ENCODE data around the gene CEP290. TPM values are rescaled to one million over a fixed set of nuclear protein-coding genes. Genes with fewer than 3 reads are reported as not detected.
A peak's percentile ranks its signal among the peaks of the same experiment; 100 is the strongest.
"Not testable (repeated sequence)": the region's sequence is repeated elsewhere in the genome, so short reads cannot be mapped to it uniquely, and the experiment has no call there.

Gene CEP290
- total RNA-seq, 2 experiments from 2014 or later = 12.8 to 13.7 TPM

DNA sequence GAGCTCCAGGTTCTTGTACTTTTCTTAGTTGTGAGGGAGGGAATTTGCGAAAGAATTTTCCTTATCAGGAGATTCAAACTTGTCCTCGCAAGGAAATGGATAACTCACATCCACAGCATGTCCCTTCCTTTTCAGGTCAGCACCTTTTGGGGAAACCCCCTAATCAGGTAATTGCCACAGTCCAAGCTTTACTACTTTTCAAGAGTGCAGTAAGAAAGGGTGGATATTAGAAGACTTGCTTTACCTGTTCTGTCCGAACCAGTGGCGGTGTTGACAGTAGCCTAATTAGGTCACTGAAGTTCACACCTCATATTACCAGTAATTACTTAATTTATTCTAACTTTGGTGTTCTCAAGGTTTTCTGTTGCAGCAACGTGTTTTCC, 106.0 kb downstream of the CEP290 start:
- CTCF ChIA-PET = interaction anchor here (0.6 kb wide), 1 partner anchor 44 kb away, joined by 3 read pairs; no protein-coding TSS in a partner anchor
- Mint-ChIP-seq H3K36me3 (peaks cover 18% of the 10 kb centered on the region), H3K27ac (peak overlapping the region; percentile 94), H3K4me1 (ENCODE audit: low read depth) (peaks cover 50% of the 10 kb centered on the region), H3K27me3 (no peaks in the 10 kb centered on the region), H3K9me3 (no peaks in the 10 kb centered on the region), H3K4me3 (peak overlapping the region; percentile 98)
- intact Hi-C loops (cut with micrococcal nuclease) = loop anchor here (1.0 kb wide), 2 partner anchors 106 to 263 kb away; partner anchors contain the start of genes CEP290 and TMTC3
- POLR2A ChIA-PET = no interaction called here
- DNase-seq = no peak

DNA sequence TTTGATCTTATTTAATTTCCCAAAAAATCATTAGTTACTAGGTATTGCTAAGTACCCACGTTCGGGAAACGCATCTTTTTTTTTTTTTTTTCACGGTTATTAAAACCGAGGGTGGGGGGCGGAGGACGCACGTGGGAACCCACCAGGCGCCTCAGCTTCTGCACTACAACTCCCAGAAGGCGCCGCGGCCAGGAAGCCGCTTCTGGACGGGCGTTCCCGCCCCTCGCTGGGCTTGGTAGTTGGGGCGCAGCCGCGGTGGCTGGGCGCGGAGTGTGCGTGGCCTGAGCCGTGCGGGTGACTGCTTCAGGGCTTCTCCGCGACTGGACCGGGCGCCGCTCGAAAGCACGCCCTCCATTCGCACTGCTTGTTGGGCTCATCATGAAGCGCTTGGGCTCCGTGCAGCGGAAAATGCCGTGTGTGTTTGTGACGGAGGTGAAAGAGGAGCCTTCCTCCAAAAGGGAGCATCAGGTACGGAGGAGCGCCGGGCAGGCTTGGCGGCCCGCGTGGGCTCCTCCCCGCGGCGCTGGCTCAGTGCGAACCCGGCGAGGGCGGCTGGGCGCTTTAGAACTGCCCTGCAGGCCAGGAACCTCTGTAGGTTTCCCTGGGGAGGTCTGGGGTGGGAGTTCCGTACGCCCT, 106.5 kb downstream of the CEP290 start:
- intact Hi-C loops (cut with micrococcal nuclease) = loop anchor here (1.0 kb wide), 2 partner anchors 107 to 264 kb away; partner anchors contain the start of genes CEP290 and TMTC3
- ChIA-PET POLR2A (no interaction called here), CTCF (interaction anchor here (0.6 kb wide), 1 partner anchor 44 kb away, joined by 3 read pairs; no protein-coding TSS in a partner anchor)
- DNase-seq = peak; percentile 92
- Mint-ChIP-seq H3K36me3 (peaks cover 14% of the 10 kb centered on the region), H3K4me3 (peak overlapping the region; percentile 98), H3K27ac (peak overlapping the region; percentile 94), H3K27me3 (no peaks in the 10 kb centered on the region), H3K9me3 (no peaks in the 10 kb centered on the region), H3K4me1 (ENCODE audit: low read depth) (peaks cover 47% of the 10 kb centered on the region)

DNA sequence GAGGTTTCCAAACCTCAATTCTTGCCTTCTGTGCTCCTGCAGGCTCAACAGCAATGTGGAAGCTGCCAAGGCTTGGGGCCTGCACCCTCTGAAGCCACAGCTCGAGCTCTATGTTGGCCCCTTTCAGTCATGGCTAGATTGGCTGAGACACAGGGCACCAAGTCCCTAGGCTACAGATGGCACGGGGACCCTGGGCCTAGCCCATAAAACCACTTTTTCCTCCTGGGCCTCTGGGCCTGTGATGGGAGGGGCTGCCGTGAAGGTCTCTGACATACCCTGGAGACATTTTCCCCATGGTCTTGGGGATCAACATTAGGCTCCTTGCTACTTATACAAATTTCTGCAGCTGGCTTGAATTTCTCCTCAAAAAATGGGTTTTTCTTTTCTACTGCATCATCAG, 110.7 kb downstream of the CEP290 start:
- DNase-seq; POLR2A ChIA-PET; H3K36me3 Mint-ChIP-seq; H3K27ac Mint-ChIP-seq; intact Hi-C loops (cut with micrococcal nuclease); CTCF ChIA-PET; H3K4me3 Mint-ChIP-seq; H3K9me3 Mint-ChIP-seq; H3K27me3 Mint-ChIP-seq: not testable (repeated sequence)
- peaks cover 11% of the 10 kb centered on the region for H3K4me1 Mint-ChIP-seq (ENCODE audit: low read depth)

DNA sequence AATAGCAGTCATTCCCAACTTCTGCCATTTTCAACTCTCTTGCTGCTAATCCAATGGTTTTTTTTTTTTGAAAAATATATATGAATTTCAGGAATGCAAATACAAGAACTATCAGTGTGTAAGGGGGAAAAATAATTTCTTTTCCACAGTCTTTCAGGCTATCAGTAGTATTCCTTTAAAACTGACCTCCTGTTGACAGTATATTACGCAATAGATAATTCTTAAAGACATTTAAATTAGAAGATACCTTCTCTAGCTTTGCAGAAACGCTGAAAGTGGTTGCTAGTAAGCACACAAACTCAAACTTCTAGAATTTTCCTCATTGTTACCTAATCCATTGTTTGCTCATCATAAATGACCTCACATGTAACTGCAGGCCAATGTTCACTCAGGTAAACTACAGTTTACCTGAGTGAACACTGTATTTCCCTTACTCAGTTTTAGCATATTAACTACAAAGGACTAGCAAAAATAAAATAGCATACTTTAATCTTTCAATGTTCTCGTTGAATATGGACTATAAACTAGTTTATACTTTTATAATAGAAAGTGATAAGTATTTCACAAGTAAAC, 112.7 kb downstream of the CEP290 start, which contains the start of gene C12orf50:
Gene C12orf50, minus strand, starts transcription at position 309 of the 573 bp plus-strand sequence. CDS start 2,439 bp downstream, outside the sequence.
- Mint-ChIP-seq H3K4me1 (ENCODE audit: low read depth) (peaks cover 5% of the 10 kb centered on the region), H3K4me3 (no peak within 1 kb of the TSS), H3K9me3 (no peaks in the 10 kb centered on the region), H3K36me3 (no peaks in the 10 kb centered on the region), H3K27me3 (no peaks in the 10 kb centered on the region), H3K27ac (no peak within 1 kb of the TSS)
- DNase-seq = no peak
- intact Hi-C loops (cut with micrococcal nuclease) = no loop called here
- POLR2A ChIA-PET = no interaction called here
- CTCF ChIA-PET = no interaction called here

DNA sequence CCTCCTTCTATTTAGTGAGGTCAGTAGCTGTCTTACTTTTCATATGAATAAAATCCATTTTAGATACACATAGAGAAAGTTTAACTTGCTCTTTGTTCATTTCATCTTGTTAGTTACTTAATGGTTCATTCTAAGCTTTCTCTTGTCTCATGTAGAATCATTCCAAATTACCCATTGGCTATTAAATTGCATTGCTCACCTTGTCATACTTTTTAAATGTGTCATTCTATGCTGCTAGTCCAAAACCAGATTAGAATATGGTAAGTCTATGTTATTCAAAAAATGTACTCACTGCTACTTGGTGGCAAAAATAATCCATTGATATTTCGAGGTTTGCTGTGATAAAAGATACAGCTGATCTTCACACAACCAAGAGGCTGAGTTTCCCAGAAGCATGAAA, 115.7 kb downstream of the CEP290 start:
- intact Hi-C loops (cut with micrococcal nuclease) = no loop called here
- no peak for DNase-seq
- CTCF ChIA-PET = no interaction called here
- Mint-ChIP-seq H3K36me3 (no peaks in the 10 kb centered on the region), H3K4me3 (no peak overlapping the region), H3K27me3 (no peaks in the 10 kb centered on the region), H3K9me3 (no peaks in the 10 kb centered on the region), H3K27ac (no peak overlapping the region), H3K4me1 (ENCODE audit: low read depth) (no peaks in the 10 kb centered on the region)
- POLR2A ChIA-PET = no interaction called here

DNA sequence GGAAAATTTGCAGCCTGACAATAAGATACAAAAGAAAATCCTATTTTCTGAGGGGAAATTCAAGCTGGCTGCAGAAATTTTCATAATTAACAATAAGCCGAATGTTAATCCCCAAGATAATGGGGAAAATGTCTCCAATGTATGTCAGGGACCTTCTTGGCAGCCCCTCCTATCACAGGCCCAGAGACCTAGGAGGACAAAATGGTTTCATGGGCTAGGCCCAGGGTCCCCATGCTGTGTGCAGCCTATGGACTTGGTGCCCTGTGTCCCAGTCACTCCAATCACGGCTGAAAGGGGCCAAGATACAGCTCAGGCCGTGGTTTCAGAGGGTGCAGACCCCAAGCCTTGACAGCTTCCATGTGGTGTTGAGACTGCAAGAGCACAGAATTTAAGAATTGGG, 123.9 kb downstream of the CEP290 start:
- Mint-ChIP-seq H3K9me3 (peaks cover 17% of the 10 kb centered on the region), H3K27ac (no peak overlapping the region), H3K4me1 (ENCODE audit: low read depth) (no peaks in the 10 kb centered on the region), H3K27me3 (peaks cover 14% of the 10 kb centered on the region), H3K36me3 (peaks cover 4% of the 10 kb centered on the region), H3K4me3 (no peak overlapping the region)
- DNase-seq = no peak
- CTCF ChIA-PET = no interaction called here
- POLR2A ChIA-PET = no interaction called here
- intact Hi-C loops (cut with micrococcal nuclease) = no loop called here

DNA sequence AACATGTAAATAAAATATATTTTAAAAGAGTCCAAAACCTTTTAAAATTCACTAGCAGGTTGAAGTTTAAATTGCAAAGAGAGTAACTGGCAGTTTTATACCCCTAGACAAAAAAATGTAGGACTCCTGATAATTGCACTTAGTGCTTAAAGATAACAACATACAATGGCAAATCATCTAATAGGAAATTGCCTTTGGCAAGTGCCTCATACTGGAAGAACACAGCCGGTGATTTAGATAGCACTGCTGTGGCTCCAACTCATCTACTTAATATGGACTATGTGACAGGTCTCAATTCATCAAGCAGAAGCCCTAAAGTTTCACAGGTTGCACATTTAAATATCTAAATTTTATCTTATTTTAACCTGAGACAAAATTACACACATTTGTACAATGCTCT, 126.1 kb downstream of the CEP290 start:
- ChIA-PET POLR2A (no interaction called here), CTCF (no interaction called here)
- Mint-ChIP-seq H3K4me3 (no peak overlapping the region), H3K9me3 (peaks cover 17% of the 10 kb centered on the region), H3K36me3 (peaks cover 4% of the 10 kb centered on the region), H3K4me1 (ENCODE audit: low read depth) (no peaks in the 10 kb centered on the region), H3K27me3 (peaks cover 17% of the 10 kb centered on the region), H3K27ac (no peak overlapping the region)
- intact Hi-C loops (cut with micrococcal nuclease) = no loop called here
- DNase-seq = no peak

DNA sequence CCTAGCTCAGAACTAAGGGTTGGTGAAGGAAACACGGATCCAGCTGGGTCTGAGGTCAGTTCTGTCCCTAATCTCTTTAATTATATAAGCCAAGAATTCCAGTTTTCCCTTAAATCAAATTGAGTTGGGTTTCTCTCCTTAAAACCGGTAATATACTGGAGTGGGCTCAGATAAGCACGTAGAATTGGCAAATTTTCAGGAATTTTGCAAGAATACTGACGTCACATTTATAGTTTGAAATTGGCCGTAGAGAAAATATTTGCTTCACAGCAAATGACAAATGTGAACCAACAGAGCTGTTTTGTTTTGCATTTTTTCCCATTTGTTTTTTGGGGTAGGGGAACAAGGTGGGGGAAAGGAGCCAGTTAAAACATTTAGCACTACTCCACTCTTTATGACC, 130.1 kb downstream of the CEP290 start:
- H3K4me1 Mint-ChIP-seq (ENCODE audit: low read depth) = no peaks in the 10 kb centered on the region
- H3K4me3 Mint-ChIP-seq = no peak overlapping the region
- intact Hi-C loops (cut with micrococcal nuclease) = no loop called here

DNA sequence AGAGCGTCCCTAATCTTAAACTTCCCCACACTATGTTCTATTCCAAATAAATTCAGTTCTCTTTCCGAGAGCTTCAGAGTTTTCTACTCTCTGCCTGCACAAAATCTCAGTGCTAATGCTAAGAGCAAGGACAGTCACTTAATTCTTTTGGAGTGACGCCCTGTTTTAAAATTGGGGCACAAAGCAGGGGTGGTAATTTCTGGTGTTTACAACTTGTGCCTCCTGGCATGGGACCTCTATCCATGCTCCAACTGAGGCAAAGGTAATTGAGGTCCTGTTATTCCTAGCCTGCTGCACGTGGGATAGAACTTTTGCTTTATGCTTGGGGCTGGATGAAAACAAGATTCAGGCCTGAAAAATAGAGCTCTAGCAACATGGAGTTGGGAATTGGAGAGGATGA, 135.5 kb downstream of the CEP290 start:
- Mint-ChIP-seq H3K4me1 (ENCODE audit: low read depth) (no peaks in the 10 kb centered on the region), H3K9me3 (no peaks in the 10 kb centered on the region), H3K27ac (no peak overlapping the region), H3K36me3 (no peaks in the 10 kb centered on the region), H3K4me3 (no peak overlapping the region), H3K27me3 (peaks cover 4% of the 10 kb centered on the region)
- CTCF ChIA-PET = no interaction called here
- intact Hi-C loops (cut with micrococcal nuclease) = no loop called here
- DNase-seq = no peak
- POLR2A ChIA-PET = no interaction called here

More for the DNA sequence above, 130.1 kb downstream of the CEP290 start:
- CTCF ChIA-PET = no interaction called here
- Mint-ChIP-seq H3K27ac (no peak overlapping the region), H3K27me3 (peaks cover 10% of the 10 kb centered on the region), H3K9me3 (peaks cover 2% of the 10 kb centered on the region), H3K36me3 (no peaks in the 10 kb centered on the region)
- POLR2A ChIA-PET = no interaction called here
- DNase-seq = no peak

DNA sequence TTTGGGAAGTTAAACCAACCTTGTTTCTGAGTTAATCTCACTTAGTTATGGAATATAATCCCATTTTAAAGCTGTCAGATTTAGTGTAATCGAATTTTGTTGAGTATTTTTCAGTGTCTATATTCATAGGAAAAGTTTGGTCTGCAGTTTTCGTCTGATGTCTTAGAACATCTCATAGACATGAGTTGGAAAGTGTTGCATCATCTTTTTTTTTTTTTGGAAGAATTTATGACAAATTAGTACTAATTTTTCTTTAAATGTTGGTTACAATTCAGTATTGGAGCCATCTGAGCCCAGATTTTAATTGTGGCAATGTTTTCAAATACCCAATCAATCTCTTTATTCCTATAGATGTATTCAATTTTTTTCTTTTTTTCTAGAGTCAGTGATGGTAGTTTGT, 140.6 kb downstream of the CEP290 start:
- ChIA-PET POLR2A (no interaction called here), CTCF (no interaction called here)
- DNase-seq = no peak
- Mint-ChIP-seq H3K4me1 (ENCODE audit: low read depth) (no peaks in the 10 kb centered on the region), H3K4me3 (no peak overlapping the region), H3K9me3 (no peaks in the 10 kb centered on the region), H3K27ac (no peak overlapping the region), H3K36me3 (no peaks in the 10 kb centered on the region), H3K27me3 (peaks cover 2% of the 10 kb centered on the region)
- intact Hi-C loops (cut with micrococcal nuclease) = no loop called here

Other genes starting within 250 kb of the CEP290 start
- gene C12orf50, start 112.7 kb downstream of the CEP290 start, total RNA-seq = not detected
- 1 to 10 TPM; 5.3 to 6.8 TPM for gene TMTC3, start 219 bp upstream of the CEP290 start, total RNA-seq

All from activated CD4-positive, alpha-beta memory T cell treated with anti-CD3 and anti-CD28 coated beads for 36 hours (primary cell).